HG03045 (cell line): ENCODE results near the gene MAP3K3.

Experiments used
- ATAC-seq: cut with Tn5 transposase; IDR thresholded peaks from one replicate; pipeline ENCODE4 v1.9.1; 2021; ENCODE audit warnings: mild to moderate bottlenecking, moderate library complexity; ENCODE audit not compliant: unreplicated experiment

Gene MAP3K3

GRCh38 chr17:63692195-63692816 is 70.1 kb downstream of the MAP3K3 start:
- no peak for ATAC-seq

GRCh38 chr17:63693411-63694113 is 71.3 kb downstream of the MAP3K3 start:
- no peak for ATAC-seq

- ATAC-seq = no peak
Measured at GRCh38 chr17:63694229-63694949, 72.2 kb downstream of the MAP3K3 start.

DNA sequence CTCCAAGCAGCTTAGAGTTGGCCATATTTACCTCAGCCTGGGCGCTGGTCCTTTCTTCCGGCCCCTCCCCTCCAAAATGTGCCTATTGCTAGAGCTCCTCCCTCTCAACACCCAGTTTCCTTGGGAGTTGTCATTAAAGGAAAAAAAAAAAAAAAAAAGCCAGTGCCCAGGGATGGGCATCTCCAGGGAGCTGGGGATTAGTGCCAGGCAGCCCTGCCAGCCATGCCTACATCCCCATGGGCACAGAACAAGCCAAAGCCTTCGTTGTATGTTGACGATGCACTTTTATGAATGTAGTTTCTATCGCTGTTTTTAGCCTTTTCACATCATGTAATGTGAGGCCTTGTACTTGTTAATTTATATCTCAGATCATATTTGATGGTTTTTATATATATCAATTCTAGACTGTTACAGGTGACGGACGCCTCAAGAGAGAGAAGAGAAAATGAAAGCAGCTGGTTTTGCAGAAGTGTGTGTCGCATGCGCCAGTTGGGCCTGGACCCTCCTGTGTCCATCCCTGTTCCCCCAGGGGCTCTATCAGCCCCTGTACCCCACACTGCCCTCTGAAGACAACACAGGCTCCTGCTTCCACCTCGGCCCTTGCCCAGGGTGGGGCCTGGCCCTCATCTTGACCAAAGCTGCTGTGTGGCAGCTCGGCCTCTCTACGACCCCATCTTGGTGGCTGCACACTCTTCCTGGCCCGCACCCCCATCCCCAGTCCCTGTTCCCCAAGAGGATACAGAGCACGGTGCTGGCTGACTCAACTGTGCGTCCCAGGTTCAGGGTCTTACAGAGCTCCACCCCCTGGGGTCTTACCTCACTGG is 72.9 kb downstream of the MAP3K3 start:
- ATAC-seq = no peak

DNA sequence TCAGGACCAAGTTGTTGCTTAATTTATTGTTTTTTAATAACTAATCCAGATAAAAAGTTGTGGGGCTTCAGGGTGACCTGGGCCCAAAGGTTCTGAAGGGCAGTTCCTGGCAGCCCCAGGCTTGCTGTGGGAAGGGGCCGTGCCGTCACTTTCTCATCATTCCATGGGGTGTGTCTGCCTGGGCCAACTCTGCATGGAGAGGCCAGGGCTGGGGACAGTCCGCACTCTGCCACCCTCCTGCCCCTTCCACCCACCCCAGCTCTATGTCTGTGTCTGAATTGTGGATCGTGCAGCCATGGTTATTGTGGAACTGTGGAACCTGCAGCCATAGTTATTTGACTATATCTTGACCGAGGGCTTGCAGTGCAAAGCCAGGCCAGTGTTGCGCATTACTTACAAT is 73.7 kb downstream of the MAP3K3 start:
- no peak for ATAC-seq

GRCh38 chr17:63696381-63696961 is 74.3 kb downstream of the MAP3K3 start:
- no peak for ATAC-seq

GRCh38 chr17:63697341-63698286 is 75.4 kb downstream of the MAP3K3 start:
- ATAC-seq = peak; percentile 27

DNA sequence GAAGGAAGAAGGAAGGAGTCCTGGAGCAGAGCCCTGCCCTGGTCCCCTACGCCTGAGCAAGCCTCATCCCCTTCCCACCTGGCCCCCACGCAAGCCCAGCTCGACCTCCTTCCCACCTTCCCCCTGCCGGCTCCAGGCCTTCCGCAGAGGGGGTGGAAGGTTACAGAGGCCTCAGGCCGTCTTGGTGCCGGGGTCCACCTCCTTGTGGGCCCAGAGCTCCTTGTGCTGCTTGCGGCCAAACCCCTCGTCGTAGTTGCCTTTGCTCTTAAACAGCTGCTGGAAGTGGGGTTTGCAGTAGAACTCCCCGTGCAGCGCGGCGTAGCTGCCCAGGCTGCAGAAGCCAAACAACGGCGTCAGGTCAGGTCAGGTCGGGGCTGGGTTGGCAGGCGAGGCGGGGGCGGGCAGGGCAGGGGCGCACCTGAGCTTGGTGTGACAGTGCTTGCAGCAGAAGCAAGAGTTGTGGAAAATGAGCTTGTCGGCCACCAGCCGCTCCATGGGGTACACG is 76.2 kb downstream of the MAP3K3 start:
- ATAC-seq = no peak

DNA sequence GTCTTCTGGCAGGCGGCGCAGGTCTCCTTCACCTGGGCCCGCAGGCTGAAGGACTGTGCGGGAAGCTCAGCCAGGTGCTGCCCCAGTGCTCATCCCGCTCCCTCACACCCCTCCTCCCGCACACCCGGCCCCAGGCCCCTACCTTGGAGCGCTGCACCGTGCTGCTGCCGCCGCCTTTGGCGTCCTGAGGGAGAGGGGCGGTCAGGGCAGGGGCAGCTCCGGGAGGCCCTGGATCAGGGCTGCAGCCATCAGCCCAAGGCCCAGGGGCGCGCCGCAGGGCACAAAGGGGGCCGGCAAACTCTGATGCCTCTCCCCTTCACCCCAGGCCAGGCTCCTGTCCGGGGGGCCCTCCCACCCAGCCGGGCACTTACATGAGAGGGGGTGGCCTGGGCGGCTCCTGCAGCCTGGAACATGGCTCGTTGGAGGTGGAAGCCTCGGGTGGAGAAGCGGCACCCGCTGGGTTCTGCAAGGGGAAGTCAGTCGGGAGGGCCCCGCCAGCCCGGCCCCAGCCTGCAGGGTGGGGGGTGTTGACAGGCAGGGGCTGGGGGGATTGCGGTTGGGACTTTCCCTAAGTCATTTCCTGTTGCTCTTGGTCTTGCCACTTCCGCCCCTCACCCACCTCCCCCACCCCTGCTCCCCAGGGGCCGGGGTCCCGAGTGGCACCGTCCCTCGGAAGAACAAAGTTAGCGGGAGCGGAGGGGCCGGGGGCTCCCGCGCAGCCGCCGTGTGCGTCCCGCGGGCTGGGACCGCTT is 76.8 kb downstream of the MAP3K3 start:
- peak; percentile 19 for ATAC-seq

- peak; percentile 22 for ATAC-seq
Measured at GRCh38 chr17:63699638-63700527, 77.7 kb downstream of the MAP3K3 start, which contains the start of gene LIMD2. Gene LIMD2 (minus strand): TSS chr17:63700125. CDS start chr17:63699298, 827 bp downstream.

- ATAC-seq = peak; percentile 10
Measured at GRCh38 chr17:63700528-63701455, 78.6 kb downstream of the MAP3K3 start.

DNA sequence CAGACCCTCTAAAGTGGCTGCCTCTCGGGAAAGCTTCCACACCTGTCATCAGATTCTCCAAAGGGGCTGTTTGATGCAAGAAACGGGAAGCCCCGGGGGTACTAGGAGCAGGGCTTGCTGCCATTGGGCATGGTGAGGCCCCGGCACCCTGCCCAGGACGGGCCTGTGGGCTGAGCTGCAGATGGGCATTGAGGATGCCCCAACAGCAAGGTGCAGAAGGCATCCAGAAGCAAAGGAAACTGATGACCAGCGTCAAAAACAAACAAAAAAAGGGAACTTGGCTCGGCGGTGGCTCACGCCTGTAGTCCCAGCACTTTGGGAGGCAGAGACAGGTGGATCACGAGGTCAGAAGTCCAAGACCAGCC is 79.2 kb downstream of the MAP3K3 start:
- no peak for ATAC-seq

- no peak for ATAC-seq
Measured at GRCh38 chr17:63701868-63702720, 79.9 kb downstream of the MAP3K3 start.

DNA sequence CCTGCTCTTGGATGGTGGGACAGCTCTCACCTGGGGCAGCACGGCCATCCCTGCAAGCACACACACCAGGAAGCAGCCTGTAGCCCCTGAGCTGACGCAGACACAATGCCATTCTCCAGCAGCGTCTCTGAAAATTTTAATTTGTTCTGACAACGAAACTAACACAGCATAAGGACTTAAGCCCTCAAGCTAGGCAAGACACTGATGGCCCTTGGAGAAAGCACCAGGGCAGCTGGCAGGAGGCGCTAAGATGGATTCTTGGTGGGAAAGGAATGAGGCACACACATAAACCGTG is 80.5 kb downstream of the MAP3K3 start:
- no peak for ATAC-seq

GRCh38 chr17:63703029-63703428 is 80.8 kb downstream of the MAP3K3 start:
- no peak for ATAC-seq
